ENCODE results near the gene GRID1.

GRID1 gene

DNA sequence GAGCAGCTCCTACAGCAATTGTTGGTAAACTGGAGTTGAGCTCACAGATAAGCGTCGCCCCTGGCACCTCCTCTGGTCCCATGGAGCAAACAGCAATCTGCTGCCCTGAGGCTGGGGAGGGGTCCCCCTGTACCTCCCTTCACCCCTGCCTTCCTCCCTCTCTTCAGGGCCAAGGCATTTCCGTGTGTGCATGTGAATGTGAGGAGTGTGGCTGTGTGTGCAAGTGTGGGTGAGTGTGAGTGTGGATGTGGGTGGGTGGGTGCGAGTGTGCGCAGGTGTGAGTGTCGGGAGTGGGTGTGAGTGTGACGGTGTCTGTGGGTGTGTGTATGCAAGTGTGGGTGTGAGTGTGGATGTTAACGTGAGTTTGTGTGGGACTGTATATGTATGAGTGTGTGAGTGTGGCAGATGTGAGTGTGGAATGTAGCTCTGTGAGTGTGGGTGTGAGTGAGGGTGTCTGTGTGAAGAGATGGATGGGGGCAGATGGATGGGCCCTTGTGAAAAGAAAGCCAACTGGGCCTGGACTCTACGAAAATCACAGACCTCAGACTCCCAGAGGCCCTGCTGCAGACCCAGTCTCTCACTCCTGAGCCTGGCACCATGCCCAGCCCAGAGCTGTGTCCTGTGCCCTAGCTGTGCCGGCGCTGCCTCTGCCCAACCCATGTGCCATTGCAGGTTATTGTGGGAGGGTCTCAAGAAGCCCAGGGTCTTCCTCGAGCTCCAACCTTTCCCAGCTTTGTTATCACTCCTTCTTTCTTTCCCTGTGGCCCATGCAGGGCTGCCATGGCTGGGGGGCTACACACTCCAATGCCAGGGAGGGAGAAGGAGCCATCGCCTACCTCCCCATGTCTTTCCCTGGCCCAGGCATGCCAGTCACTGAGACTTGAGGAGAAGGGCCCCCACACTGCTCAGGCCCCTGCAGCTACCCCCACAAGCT is 73.9 kb downstream of the GRID1 start:
- no peak for DNase-seq (ENCODE audit: low spot score)

- no peak for DNase-seq (ENCODE audit: low spot score)
These were observed 74.8 kb downstream of the GRID1 start for GRCh38 chr10:86291616-86292340.

DNA sequence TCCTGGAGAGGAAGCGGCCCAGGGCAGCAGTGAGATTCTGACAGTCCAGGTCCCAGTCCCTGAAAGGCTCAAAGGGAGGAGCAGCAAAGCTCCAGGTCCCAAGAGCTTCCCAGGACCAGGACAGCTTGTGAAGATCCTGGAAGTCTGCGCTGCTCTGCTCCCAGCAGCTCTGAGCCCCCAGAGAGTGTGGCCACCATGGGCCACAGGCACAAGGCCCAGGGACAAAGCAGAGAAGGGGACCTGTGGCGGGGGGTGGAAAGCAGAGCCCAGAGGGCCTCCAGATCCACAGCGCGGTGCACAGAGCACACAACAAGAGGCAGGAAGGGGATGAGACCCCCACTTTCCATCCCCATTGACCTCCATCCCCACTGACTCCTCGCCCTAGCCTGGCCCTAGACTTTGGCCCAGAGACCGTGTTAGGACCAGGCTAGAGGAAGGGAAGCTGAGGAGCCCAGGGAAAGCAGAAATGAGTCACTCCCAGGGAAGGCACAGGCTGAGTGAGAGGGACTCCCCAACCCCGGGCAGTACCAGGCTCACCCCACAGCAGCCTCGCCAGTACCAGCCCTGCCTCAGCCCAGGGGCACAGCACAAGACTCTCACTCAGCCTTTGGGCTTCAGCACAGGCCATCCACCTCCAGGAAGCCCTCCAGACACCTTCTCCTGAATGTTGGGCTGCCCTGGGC is 75.5 kb downstream of the GRID1 start:
- no peak for DNase-seq (ENCODE audit: low spot score)

GRCh38 chr10:86289577-86289868 is 77.1 kb downstream of the GRID1 start:
- no peak for DNase-seq (ENCODE audit: low spot score)

DNA sequence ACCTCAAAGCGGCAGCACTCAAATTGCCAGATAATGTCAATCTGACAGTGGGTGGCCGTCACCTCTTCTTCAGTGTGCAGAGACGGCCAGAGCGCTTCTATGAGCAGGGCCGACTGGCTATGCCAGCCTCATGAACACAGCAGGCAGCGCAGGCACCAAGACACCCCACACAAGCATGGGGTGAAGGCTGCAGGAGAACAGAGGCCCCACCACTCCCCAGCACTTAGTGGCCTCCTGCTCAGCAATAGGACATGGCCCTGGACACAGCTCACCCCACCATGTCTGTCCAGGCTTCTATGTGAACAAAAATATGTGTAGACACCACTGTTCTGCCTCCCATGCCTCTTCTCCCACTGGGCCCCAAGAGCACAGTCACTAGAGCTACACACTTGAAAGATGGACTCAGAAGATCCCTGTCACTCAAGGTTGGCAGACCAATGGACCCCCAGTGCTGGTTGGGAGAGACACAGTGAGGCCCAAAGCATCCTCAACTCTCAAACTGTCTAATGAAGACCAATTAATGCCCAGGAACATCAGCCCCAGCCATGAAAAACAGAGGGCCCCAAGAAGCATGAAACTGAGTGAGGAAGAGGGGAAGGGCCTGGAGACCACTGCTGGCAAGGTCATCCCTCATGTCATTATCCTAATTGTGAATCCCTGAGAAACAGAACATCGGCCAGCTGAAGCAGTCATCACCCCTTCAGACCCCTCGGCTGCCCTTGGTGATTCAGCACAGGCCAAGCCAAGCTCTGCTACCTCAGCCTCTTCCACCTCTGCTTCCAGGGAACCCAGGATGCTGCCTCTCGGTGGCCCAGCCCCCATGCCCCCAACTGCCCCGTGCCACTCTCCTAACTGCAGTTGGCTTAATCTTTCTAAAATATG is 77.7 kb downstream of the GRID1 start:
- DNase-seq (ENCODE audit: low spot score): no peak

- DNase-seq (ENCODE audit: low spot score): no peak
These were observed 78.5 kb downstream of the GRID1 start for GRCh38 chr10:86287966-86288579.

- no peak for DNase-seq (ENCODE audit: low spot score)
These were observed 79.3 kb downstream of the GRID1 start for GRCh38 chr10:86287110-86287793.

DNA sequence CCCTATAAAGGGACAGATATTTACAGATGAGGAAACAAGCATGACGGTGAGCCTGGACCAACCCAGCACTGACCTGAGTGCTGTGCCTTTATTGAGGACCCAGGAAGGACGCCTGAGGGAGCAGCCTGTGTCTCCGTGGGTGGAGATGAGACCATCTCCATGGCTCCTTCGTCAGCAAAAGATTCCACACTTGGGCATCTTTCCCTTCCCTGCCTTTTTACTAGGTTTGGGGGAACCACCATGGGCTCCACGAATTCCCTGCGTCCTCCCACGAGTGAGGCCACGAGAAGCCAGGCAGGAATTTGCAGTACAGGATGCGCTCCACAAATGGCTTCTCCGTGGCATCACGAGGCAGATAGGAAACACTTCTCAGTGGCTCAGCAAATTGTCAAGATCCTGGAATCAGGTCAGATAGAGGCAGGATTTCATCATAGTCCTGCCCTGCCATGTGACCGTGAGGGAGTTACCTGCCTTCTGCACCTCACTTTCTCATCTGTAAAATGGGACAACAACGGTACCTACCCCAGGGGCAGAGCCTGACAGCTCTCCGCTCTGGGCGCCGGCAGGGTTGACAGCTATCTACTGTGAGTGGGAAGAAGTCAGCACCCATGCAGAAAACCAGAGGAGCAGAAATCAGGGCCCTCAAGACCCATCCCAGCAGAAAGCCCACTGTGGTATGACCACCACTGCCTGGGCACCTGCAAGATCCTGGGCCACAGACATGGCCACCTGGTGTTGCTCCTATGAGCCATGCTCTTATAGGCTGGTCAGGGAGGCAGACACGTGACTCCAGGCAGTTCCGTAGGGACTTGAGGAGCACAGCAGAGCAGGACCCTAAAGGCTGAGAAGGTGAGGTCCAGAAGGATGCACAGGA is 80.1 kb downstream of the GRID1 start:
- DNase-seq (ENCODE audit: low spot score): no peak

- DNase-seq (ENCODE audit: low spot score): no peak
These were observed 81.3 kb downstream of the GRID1 start for GRCh38 chr10:86285136-86285790.

DNA sequence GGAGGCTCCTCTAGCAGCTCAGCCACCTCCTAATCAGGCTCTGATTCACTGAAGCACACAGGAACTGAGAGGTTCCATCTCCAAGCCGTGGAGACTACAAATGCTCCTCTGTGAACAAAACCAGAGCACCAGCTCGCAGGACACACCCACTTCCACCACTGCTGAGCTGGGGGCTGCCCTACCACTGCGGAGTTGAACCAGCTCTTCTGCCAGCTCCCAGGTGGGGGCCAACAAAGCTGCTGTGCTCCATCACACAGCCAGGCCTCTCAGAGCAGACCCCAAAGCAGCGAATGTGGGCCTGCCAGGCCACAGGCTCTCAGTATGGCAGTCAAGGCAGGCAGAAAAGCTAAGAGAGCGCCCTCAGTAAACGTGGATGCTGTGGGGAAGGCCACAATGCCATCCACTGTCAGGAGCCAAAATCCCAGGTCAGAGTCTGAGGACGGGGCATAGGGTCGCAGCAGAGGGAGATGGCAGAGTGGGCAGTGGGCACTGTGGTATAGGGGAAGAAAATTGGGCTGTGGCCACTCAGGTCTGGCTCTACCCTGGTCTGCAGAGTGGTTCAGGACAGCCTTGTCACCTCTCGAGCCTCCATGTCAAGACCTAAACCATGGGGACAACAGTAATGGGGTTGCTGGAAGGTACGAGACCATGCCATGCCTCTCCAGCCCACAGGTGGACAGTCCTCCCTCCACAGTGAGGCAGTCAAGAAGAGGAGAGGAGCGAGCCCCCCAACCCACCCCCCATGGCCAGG is 82.1 kb downstream of the GRID1 start:
- no peak for DNase-seq (ENCODE audit: low spot score)

GRCh38 chr10:86283466-86284287 is 82.9 kb downstream of the GRID1 start:
- DNase-seq (ENCODE audit: low spot score): no peak

- no peak for DNase-seq (ENCODE audit: low spot score)
These were observed 83.7 kb downstream of the GRID1 start for GRCh38 chr10:86282664-86283465.

GRCh38 chr10:86281396-86281795 is 85.2 kb downstream of the GRID1 start:
- no peak for DNase-seq (ENCODE audit: low spot score)

GRCh38 chr10:86269332-86269731 is 97.3 kb downstream of the GRID1 start:
- no peak for DNase-seq (ENCODE audit: low spot score)

DNA sequence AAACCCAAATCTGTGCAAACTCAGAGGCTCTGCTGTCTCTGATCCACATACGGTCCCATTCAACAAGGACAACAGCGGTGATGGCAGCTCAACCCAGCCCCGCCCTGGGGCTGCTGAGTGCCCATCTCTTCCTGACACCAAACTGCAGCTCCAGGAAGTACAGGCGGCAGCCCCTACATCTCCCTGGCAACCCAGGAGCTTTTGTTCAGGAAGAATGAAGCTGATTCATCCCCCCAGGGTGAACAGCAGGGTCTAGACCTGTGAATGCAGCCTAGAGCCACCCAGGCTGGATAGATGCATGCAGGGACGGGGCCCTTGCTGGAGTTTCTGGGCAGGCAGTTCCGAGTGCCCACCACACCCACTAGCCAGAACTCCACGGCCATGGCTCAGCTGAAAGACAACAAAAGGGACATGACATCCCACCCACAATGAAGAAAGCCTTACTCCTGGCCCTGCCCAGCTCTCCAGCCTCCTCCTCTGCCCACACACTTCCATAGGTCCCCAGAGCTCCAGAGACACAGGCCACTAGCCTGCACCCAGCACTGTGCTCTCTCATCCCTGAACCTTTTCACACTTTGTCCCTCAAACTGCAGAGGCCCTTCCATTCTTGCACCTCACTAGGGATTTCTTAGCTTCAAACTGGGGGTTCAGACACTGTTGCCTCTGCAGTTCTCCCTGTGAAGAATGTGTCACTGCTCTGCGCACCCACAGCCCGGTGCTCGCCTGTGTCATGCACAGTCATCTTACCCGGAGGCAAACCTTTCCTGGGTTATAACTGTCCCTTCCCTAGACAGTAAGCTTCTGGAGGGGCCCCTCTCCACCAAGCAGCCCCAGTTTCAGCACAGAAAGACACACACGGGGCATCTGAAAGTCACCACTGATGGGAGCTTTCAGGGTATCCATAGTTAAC is 99.1 kb downstream of the GRID1 start:
- DNase-seq (ENCODE audit: low spot score): no peak

Data from AG08396 (cell line).